Activated T-cell treated with anti-CD3 and anti-CD28 coated beads for 48 hours (primary cell): ENCODE results near the gene HIC2.
"Not testable (repeated sequence)": the region's sequence is repeated elsewhere in the genome, so short reads cannot be mapped to it uniquely, and the experiment has no call there.

Experiments used
- DNase-seq: peaks from one replicate; pipeline ENCODE4 v3.0.0-alpha.2; 2020; ENCODE audit warnings: low read depth

The HIC2 gene

DNA sequence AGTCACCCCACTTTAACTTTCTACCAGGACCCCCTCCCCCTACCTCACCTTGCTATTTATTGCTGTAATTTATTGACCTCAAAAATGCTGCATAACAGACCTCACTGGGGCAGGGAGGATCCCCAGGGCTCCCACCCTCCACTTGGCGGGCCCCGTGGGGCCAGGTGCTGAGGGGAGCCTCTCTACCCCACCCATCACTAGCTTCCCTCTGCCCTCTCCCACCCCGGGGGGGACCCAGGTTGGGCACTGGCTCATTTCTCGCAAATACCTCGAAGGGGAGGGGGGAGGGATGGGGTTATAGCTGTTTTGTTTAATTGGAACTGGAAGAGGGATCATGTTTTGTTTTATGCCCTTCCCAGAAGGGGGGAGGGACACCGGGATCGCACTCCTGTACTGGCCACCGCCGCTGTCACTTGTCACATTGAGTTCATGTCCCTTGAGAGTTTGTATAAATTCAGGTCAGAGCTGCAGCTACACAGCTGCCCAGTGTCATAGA, 33.7 kb downstream of the HIC2 start:
- no peak for DNase-seq

DNA sequence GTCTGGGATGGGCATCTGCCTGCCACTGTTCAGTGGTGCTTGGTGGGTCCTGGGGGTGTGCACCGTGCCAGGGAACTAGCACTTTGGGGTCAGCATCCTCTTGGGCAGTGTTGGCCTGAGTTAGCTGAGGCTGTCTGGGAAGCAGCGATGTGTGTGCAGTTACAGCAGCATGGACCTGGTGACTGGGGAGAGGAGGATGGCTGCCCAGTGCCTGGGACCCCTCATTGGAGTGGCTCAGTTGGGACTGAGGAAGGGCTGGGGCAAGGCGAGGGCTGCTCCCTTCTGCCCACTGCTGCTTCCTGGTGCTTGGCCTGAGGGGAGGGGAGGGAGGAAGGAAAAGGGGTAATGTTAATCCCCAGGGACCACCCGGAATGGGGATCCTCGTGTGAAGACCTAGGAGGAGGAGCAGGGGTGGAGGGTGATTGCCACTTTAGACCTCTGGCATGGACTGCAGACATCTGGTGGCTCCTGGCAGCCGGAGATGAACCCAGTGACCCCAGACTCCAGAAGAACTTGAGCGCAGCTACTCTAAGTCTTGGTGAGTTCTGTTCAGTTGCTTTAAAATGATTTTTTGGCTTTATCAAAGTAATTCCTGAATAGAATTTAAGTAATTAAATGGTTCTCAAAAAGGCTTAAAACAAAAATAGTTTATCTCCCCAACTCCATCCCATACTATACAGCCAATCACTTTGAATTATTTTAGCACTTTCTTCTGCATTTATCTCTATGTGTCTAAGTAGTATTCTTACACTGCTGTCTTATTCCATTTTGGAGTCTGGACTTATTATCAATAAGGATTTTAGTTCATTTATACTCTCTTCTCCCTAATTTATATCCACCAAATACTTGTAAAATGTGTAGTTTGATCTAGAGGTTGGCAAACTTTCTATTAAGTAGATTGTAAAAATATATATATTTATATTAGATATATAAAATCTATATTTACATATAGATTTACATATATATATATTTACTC, 34.7 kb downstream of the HIC2 start:
- DNase-seq = no peak

DNA sequence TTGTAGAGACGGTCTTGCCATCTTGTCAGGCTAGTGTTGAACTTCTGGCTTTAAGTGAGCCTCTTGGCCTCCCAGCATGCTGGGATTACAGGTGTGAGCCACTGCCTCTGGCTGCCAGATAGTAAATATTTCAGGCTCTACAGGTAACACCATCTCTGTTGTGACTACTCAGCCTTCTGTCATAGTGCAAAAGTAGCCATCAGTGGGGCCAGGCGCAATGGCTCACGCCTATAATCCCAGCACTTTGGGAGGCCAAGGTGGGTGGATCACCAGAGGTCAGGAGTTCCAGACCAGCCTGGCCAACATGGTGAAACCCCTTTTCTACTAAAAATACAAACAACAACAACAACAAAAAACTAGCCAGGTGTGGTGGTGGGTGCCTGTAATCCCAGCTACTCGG, 35.5 kb downstream of the HIC2 start:
- DNase-seq = not testable (repeated sequence)

DNA sequence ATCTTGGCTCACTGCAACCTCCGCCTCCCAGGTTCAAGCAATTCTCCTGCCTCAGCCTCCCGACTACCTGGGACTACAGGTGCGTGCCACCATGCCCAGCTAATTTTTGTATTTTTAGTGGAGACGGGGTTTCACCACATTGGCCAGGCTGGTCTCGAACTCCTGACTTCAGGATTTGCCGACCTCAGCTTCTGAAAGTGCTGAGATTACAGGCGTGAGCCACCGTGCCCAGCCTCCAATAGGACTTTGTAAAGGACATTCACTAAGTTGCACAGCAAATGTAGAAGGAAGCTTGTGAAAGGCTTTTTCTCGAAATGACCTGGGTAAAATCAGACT, 37.8 kb downstream of the HIC2 start:
- DNase-seq = not testable (repeated sequence)

DNA sequence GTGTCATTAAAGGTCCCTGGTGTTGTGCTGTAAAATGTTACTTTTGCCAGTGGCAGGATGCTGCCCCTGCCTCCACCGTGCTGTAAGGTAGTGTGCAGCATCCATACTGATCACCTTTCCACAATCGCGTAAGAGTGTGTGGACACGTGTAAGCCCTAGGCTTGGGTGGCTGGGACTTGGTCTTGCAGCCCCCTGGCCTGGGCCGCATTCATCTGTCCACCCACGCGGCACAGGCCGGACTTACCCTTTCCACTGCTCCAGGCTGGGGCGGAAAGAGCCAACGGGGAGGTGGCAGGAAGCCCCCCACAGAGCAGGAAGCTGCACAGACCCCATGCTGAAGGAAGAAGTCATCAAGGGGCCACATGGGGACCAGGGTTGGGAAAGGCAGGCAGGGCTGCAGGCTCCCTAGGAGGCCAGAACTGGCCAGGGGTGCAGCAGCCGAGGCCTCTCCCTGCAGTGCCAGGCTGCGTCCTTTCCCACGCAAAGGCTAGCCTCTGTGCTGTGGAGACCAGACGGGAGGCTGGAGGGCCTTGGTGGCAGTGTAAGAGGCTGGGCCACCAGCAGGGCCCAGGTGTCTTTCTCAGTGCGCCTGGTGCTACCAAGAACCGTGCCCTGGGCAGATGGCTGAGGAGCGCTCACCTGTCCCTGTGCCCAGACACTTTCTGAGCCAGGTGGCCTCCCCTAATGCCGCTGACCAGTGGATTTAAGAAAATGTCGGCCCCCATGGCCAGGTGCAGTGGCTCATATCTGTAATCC, 38.3 kb downstream of the HIC2 start:
- no peak for DNase-seq

DNA sequence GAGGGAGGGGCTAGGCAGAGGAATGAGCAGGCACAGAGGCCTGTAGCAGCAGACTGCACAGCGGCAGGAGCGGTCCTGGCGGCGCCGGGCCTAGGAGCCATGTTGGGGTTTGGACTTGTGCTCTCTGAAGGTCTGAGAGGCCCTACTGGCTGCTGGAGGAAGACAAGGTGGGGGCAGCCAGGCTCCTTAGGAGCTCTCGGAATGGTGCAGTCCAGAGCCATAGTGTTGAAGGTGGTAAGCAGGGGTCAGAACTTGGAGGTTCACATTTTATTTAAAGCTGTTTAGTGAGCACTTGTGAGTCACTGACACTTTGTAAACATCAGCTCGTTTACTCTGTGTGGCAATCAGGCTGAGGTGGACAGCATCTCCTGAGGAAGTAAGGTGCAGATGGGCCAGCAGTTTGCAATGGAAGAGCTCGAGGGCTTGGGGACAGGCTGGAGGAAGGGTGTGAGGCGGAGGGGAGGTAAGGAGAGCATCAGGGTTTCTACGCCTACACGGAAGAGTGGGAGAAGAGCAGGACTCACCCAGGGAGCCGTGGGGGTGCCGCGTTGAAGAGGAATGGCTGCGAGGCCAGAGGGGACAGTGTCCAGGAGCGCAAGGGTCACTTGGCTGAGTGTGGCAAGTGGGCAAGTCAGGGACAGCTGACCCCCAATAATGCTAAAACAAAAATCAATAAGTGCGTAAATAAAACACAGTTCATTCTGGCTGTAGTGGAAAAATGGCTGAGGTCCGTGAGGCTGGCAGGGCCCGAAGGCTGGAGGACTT, 40.0 kb downstream of the HIC2 start:
- DNase-seq = no peak

DNA sequence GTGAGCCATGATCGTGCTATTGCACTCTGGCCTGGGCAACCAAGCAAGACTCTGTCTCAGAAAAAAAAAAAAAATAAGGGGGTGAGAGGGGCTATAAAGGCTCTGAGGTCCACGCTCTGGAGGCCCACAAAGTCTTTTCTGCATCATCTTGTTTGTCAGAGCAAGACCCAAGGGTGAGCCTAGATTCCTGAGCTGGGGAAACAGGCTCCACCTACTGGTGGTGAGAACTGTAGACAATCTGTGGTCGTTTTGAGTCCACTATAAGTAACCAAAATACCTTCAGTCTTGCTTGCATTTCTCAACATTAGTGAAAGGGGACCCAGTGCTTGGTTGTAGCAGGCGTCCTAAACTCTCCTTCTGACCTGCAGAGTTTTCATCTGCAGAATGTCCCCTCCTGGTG, 45.5 kb downstream of the HIC2 start:
- not testable (repeated sequence) for DNase-seq

DNA sequence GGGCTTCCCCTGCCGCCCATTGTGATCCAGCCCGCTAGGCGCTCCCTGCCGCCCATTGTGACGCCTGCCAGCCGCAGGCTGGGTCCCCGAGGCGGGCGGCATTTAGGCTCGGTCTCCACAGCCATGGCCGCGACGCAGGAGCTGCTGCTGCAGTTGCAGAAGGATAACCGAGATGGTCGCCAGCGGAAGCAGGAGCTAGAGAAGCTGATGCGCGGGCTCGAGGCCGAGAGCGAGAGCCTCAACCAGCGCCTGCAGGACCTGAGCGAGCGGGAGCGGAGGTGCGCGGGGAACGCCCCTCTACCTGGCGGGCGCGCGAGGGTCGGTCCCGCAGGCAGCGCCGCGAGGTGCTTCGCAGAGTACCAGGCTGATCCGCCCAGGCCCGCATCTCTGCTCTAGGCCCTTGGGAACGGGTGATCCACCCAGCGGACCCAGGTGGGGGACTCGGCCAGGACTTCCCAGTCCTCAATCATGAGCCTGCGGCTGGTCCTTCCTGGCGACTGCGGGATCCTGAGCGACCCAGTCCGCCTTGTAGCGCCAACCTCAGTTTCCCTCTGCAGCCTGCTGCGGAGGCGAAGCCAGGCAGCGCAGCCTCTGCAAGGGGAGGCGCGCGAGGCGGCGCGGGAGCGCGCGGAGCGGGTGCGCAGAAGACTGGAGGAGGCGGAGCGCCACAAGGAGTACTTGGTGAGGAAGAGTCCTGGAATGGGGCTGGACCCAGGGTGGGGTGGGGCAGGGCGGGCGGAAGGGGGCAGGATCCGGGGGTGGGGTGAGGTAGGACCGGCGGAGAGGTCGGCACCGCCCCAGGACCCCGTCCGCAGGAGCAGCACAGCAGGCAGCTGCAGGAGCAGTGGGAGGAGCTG, 50.4 kb downstream of the HIC2 start, which contains the start of gene TMEM191C:
Gene TMEM191C, plus strand, starts transcription at position 51 of the 857 bp plus-strand sequence. Its CDS starts 73 bp downstream, at position 124.
- DNase-seq = not testable (repeated sequence)

DNA sequence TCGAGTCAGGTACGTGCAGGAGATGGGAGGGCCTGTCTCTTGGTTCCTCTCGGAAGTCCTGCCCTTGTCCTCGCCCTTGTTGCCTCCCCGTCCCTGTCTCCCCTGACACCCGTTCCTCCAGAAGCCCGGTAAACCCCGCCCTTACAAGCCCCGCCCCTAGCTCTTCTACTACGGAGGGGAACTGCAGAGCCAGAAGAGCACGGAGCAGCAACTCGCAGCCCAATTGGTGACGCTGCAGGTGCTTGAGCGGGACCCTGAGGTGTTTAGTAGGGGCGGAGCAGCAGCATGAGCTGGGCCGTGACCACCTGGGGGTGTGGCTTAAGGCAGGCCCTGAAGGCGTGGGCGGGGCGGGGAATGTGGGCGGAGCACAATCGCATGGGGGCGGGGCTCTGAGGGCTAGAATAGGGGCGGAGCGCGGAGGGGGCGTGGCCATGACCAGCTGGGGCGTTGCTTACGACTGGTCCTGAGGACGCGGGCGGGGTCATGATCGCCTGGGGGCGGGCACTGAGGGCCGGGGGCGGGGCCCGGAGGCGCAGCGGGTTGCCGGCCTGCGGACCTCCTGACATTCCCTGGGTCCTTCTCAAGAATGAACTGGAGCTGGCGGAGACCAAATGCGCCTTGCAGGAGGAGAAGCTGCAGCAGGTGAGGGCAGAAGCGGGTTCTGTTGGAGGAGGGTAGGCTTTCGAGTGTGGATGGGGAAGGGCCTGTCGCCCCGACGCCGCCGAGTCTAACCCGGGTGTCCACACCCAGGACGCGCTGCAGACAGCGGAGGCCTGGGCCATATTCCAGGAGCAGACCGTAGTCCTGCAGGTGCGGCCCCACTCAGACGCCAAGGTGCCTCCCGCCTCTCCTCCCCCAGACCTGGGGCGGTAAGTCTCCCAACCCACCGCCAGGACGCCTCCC, 51.3 kb downstream of the HIC2 start:
- DNase-seq = peak; percentile 86

DNA sequence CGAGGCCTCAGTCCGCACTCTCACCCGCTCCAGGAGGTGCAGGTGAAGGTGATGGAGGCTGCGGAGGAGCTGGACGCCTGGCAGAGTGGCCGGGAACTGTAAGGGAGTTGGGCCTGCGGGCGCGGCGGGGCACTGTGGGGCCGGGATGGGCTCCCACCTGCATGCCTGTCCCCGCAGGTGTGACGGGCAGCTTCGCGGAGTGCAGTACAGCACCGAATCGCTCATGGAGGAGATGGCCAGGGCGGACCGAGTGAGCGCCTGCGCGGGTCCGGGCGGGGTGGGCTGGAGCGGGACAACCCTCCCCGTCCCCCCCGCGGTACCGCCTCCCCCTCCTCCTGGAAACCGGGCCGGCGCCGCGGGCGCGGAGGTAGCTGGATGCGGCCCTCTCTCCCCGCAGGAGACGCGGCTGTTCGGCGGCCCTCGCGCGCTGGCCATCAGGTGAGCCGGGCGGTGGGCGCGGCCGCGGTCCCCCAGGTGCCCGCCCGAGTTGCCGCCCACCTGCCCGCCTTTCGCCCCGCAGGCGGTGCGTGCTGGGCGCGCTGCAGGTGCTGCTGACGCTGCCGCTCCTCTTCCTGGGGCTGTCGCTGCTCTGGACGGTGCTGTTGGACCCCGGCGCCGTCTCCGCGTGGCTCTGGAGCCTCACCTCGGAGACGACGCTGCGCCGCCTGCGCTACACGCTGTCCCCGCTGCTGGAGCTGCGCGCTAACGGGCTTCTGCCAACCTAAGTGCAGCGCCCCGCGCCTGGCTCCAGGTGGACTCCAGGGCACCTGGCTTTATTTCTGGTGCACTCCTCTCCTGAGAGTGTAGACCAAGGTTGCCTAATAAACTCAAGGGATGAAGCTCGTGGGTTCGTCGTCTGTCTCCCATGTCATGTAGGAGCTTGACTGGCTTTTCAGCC, 52.2 kb downstream of the HIC2 start:
- DNase-seq = not testable (repeated sequence)

DNA sequence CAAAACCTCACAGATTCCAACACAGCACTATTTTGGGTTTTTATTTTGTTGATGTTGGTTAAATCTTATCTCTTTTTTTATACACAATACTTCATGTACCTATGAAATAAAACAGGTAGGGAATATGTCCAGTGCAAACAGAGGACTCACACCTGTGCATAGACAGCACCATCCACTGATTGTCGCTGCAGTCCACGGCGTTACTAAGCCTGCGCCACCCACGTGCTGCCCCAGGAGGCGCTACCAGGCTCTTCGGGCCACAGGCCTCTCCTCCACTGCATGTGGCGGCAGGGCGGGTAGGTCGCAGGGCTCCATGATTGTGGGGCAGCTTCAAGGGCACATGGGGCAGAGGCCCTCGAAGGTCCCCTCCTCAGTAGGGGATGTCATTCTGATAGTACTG, 55.8 kb downstream of the HIC2 start:
- not testable (repeated sequence) for DNase-seq

DNA sequence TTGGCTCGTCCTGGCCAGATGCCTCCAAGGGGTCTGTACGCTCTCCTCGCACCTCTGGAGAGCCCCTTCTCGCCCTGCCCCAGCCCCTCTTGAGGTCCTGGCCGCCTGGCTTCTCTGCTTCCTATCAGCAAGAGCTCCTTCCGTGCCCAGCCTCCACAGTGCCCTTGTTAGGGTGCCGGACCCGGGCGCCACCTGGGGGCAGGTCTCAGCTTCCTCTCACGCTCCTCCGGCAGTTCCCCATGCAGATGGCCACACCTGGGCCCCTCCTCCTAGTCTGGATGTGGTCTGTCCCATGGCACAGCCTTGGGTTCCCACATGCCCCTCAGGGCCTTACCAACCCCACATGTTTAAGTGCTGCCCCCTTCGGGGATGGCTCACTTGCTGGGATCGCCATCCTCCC, 56.5 kb downstream of the HIC2 start:
- not testable (repeated sequence) for DNase-seq

DNA sequence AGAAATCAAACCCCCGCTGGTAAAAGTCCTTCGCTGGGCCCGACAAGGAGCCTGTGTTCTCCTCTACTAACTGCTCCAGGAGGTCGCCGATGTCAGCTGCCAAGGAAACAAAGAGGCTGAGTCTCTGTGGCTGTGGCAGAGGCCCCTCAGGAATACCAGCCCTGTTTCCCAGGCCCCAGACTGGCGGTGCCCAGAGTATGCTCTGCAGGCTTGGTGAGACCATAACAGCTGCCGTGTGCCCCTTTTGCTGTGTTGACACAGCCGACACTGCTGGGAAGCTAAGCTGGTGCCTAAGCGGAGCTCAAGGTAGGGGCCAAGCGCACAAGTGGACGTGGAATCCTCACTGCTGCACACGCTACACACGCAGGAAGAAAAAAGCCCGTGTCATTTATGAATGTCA, 66.9 kb downstream of the HIC2 start:
- not testable (repeated sequence) for DNase-seq

DNA sequence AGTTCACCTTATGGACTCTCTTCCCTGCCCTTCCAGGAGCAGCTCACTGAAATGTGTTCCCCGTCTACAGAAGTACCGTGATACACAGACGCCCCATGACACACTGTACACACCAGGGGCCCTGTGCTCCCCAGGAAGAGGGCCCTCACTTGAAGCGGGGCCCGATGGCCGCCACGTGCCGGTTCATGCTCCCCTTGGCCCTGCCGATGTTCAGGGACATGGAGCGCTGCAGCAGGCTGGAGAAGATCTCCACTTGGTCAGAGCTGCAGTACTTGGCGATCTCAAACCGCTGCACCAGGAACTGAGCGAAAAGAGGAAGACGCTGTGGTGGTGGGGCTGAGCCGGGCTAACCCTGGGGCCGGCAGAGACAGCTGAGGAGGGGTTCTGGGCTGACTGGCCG, 70.6 kb downstream of the HIC2 start:
- not testable (repeated sequence) for DNase-seq

DNA sequence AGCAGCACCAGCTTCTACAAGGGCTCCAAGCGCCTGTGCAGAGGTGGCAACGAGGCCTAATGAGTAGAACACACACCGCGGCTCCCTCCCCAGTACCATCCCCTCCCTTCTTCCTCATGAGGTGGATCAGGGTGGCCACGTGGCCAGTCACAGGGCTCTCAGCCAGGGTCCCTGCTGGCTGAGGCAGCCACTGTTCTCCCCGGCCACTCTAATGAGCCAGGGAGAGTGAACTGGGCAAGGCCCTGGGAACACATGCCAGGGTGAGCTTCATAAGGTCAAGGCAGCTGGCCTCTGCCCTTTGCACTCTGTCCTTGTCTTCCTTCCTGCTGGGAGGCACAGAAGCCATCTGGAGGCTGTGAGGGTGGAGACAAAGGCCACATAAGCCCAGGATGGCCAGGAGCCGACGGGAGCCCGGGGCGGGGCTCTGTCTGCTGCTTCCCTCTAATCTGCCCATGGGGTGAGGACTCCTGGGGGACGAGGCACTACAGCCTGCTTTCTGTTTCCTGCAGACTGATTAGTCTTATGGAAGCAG, 72.0 kb downstream of the HIC2 start:
- DNase-seq = not testable (repeated sequence)

DNA sequence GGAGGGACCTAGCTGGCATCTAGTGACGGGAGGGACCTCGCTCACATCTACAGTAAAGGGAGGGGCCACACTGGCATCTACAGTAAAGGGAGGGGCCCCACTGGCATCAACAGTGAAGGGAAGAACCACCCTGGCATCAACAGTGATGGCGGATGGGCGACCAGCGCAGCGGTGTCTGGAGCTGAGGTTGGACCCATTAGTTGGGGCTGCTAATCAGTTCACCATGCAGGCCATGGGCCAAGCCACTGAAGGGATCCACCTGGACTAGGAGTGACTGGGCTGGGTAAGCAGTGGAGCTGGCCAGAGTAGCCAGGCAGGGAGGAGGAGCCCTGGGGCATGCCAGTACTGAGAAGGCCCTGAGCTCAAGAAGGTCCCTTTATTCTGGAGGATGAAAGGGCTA, 73.4 kb downstream of the HIC2 start:
- DNase-seq = not testable (repeated sequence)

DNA sequence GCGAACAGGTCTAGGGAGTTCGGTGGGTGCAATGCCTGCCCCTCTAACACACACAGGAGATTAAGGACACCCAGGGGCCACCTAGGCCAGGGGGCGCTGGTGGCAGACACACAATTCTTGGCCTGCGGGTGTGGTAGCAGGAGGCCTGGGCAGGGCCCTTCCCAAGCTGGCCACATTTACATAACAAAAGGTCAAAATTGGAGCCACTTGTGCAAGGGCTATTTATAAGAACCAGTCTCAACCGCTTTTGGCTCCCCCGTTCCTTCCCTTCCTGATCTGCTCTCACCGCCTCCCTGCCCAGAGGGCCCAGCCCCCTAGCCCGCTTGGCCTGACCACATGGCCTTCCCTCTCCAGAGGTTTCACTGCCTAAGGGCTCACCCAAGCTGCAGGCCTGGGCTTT, 75.1 kb downstream of the HIC2 start:
- DNase-seq = not testable (repeated sequence)
